HCT116 (cell line): ENCODE data around the gene GABARAP. TPM values are rescaled to one million over a fixed set of nuclear protein-coding genes. Genes with fewer than 3 reads are reported as not detected.

ENCODE experiments used
- ATAC-seq: fragments of 200-7000 bp; cut with Tn5 transposase; 2 replicates; pipeline ENCODE4 v1.9.1; 2020; ENCODE audit warnings: mild to moderate bottlenecking, moderate library complexity
- BruUV-seq: library from RNA; stranded (reverse); fragments of 400-500 nt; replicated peaks from 2 replicates; lab custom pipeline; 2021; lab: Mats Ljungman, UMichigan
- CTCF ChIA-PET: fragments of 300-600 bp; sonication (Branson Sonifier 250); formaldehyde crosslinking; loops from one replicate; lab custom pipeline; 2021; ENCODE audit warnings: antibody characterized with exemption; lab: Charles Lee
- POLR2A ChIA-PET: fragments of 300-600, 350-600 bp; sonication (Branson Sonifier 250); formaldehyde crosslinking; loops from one replicate; lab custom pipeline; 2021; ENCODE audit warnings: antibody characterized with exemption; lab: Charles Lee
- RAD21 ChIA-PET, 2 experiments: fragments of 300-600 bp; sonication (Branson Sonifier 250); formaldehyde crosslinking; loops; one replicate each; lab custom pipeline; 2023; ENCODE audit warnings: low total read pairs in 2 of 2; ENCODE audit not compliant: uncharacterized antibody in 2 of 2, unreplicated experiment in 2 of 2, low non-redundant PET in 1 of 2; lab: Charles Lee
- DNase-seq: peaks from one replicate; pipeline ENCODE4 v3.0.0-alpha.2; 2010; ENCODE audit warnings: low read depth, low spot score
- H2AFZ ChIP-seq: fragments of 200-600 bp; shearing (Covaris generic), sonication (generic); 2 replicates; pipeline ENCODE4 v1.6.1; 2017; ENCODE audit warnings: low read depth, mixed run types, mixed read lengths, antibody characterized with exemption, low read length; ENCODE audit not compliant: poor library complexity, severe bottlenecking
- H3K27ac ChIP-seq: 2 replicates; pipeline ENCODE4 v1.5.1; 2012; ENCODE audit warnings: low read depth, low read length
- H3K27me3 ChIP-seq: fragments of 200-600 bp; sonication (generic); 2 replicates; pipeline ENCODE4 v1.6.1; 2016; ENCODE audit warnings: mixed run types, low read length, mixed read lengths; ENCODE audit not compliant: insufficient read depth
- H3K36me3 ChIP-seq, 2 experiments: fragments of 200-500 bp in 1 of 2; fragments of 200-600 bp in 1 of 2; sonication (Bioruptor generic) in 1 of 2; sonication (generic) in 1 of 2; 2 replicates each; pipeline versions ENCODE4 v1.5.1 to v1.6.1; 2014 to 2016; ENCODE audit warnings: low read length in 2 of 2, inconsistent platforms in 1 of 2, mixed read lengths in 1 of 2, mixed run types in 1 of 2; ENCODE audit not compliant: insufficient read depth in 2 of 2, control insufficient read depth in 1 of 2
- H3K4me1 ChIP-seq, 2 experiments: fragments of 200-600 bp in 1 of 2; sonication (generic) in 1 of 2; 2 replicates each; pipeline versions ENCODE4 v1.5.1 to v1.6.1; 2012 to 2017; ENCODE audit warnings: low read length in 2 of 2, inconsistent platforms in 1 of 2, mild to moderate bottlenecking in 1 of 2, mixed read lengths in 1 of 2, mixed run types in 1 of 2, moderate library complexity in 1 of 2; ENCODE audit not compliant: insufficient read depth in 2 of 2, control insufficient read depth in 1 of 2
- H3K4me2 ChIP-seq: fragments of 200-600 bp; sonication (generic); 2 replicates; pipeline ENCODE4 v1.6.1; 2017; ENCODE audit warnings: mixed run types, low read length, mixed read lengths
- H3K4me3 ChIP-seq, 2 experiments: fragments of 200-600 bp in 1 of 2; sonication (generic) in 1 of 2; replicated peaks in 1 of 2; 2 replicates each; pipeline ENCODE4 v1.5.1; 2011 to 2016; ENCODE audit warnings: low read length in 2 of 2, control low read depth in 1 of 2, low read depth in 1 of 2, mild to moderate bottlenecking in 1 of 2, mixed read lengths in 1 of 2, mixed run types in 1 of 2
- H3K79me2 ChIP-seq: fragments of 200-600 bp; sonication (generic); 2 replicates; pipeline ENCODE4 v1.6.1; 2017; ENCODE audit warnings: mild to moderate bottlenecking, mixed run types, low read length, moderate library complexity, mixed read lengths; ENCODE audit not compliant: insufficient read depth
- H3K9ac ChIP-seq: fragments of 200-600 bp; sonication (generic); 2 replicates; pipeline ENCODE4 v1.6.1; 2016; ENCODE audit warnings: low read length, mixed read lengths
- H3K9me2 ChIP-seq: fragments of 200-600 bp; sonication (generic), shearing (Covaris generic); 2 replicates; pipeline ENCODE4 v1.6.1; 2017; ENCODE audit warnings: mixed run types, mild to moderate bottlenecking, moderate library complexity; ENCODE audit not compliant: insufficient read depth
- H3K9me3 ChIP-seq, 2 experiments: fragments of 200-500 bp in 1 of 2; fragments of 200-600 bp in 1 of 2; sonication (Bioruptor generic) in 1 of 2; sonication (generic) in 1 of 2; 2 replicates each; pipeline ENCODE4 v1.6.1; 2014 to 2017; ENCODE audit warnings: low read length in 2 of 2, mixed read lengths in 2 of 2, inconsistent platforms in 1 of 2, low read depth in 1 of 2, mild to moderate bottlenecking in 1 of 2, mixed run types in 1 of 2, moderate library complexity in 1 of 2; ENCODE audit not compliant: control insufficient read depth in 1 of 2, insufficient read depth in 1 of 2
- H4K20me1 ChIP-seq: fragments of 200-600 bp; sonication (generic), shearing (Covaris generic); 2 replicates; pipeline ENCODE4 v1.6.1; 2017; ENCODE audit warnings: mixed run types, mild to moderate bottlenecking, moderate library complexity; ENCODE audit not compliant: insufficient read depth
- EGR1 ChIP-seq: IDR thresholded peaks from 2 replicates; pipeline ENCODE4 v1.6.1; 2012; ENCODE audit warnings: low read depth
- ELF1 ChIP-seq: IDR thresholded peaks from 2 replicates; pipeline ENCODE4 v1.6.1; 2012; ENCODE audit warnings: low read depth, borderline replicate concordance
- EZH2phosphoT487 ChIP-seq: fragments of 200-600 bp; IDR thresholded peaks from 2 replicates; pipeline ENCODE4 v1.6.1; 2018; ENCODE audit warnings: antibody characterized with exemption, borderline replicate concordance
- FOSL1 ChIP-seq: IDR thresholded peaks from 2 replicates; pipeline ENCODE4 v1.6.1; 2012; ENCODE audit warnings: low read depth
- POLR2A ChIP-seq: IDR thresholded peaks from 2 replicates; pipeline ENCODE4 v1.7.0; 2011; ENCODE audit warnings: borderline replicate concordance; ENCODE audit not compliant: insufficient read depth, insufficient read length; ENCODE audit errors: extremely low read depth
- POLR2AphosphoS5 ChIP-seq: IDR thresholded peaks from 2 replicates; pipeline ENCODE4 v1.6.1; 2011; ENCODE audit warnings: mild to moderate bottlenecking, low read depth, low read length, moderate library complexity
- SIN3A ChIP-seq: IDR thresholded peaks from 2 replicates; pipeline ENCODE4 v1.6.1; 2012; ENCODE audit warnings: low read depth
- SP1 ChIP-seq: IDR thresholded peaks from 2 replicates; pipeline ENCODE4 v1.6.1; 2012; ENCODE audit warnings: low read depth
- SRF ChIP-seq: IDR thresholded peaks from 2 replicates; pipeline ENCODE4 v1.6.1; 2012; ENCODE audit warnings: low read depth
- ZNF274 ChIP-seq: fragments of 200-500 bp; sonication (Bioruptor generic); IDR thresholded peaks from 2 replicates; pipeline ENCODE4 v1.6.1; 2014; ENCODE audit warnings: mild to moderate bottlenecking, low read depth, low read length, inconsistent platforms
- intact Hi-C: fragments of 100-400 bp; cut with micrococcal nuclease; formaldehyde crosslinking; loops from 2 replicates; pipeline ENCODE4 v1.10.0; 2022
- total RNA-seq: library from RNA; stranded (reverse); gene quantifications from one replicate; pipeline ENCODE4 v1.2.1, GENCODE V29; 2021; ENCODE audit not compliant: unreplicated experiment
- TF ChIP-seq, protein P1 (sequence below): IDR thresholded peaks from 2 replicates; pipeline ENCODE4 v1.6.1; 2011; ENCODE audit warnings: mild to moderate bottlenecking, low read length, moderate library complexity; ENCODE audit not compliant: insufficient replicate concordance; ENCODE audit errors: extremely low read depth
- TF ChIP-seq, protein P2 (sequence below): IDR thresholded peaks from 2 replicates; pipeline ENCODE4 v1.6.1; 2012; ENCODE audit warnings: low read depth
- TF ChIP-seq, protein P3 (sequence below), 3 experiments: fragments of 200-600 bp in 1 of 3; sonication (generic) in 1 of 3; IDR thresholded peaks in 2 of 3; conservative IDR thresholded peaks in 1 of 3; 2 replicates each; pipeline ENCODE4 v1.5.1; 2012 to 2017; ENCODE audit warnings: low read depth in 2 of 3, low read length in 2 of 3, antibody characterized with exemption in 1 of 3, borderline replicate concordance in 1 of 3, control low read depth in 1 of 3, mild to moderate bottlenecking in 1 of 3, mixed read lengths in 1 of 3, mixed run types in 1 of 3, moderate library complexity in 1 of 3; ENCODE audit not compliant: insufficient read depth in 1 of 3

The GABARAP gene
- total RNA-seq, 1 experiment from 2014 or later, result 287 TPM

DNA sequence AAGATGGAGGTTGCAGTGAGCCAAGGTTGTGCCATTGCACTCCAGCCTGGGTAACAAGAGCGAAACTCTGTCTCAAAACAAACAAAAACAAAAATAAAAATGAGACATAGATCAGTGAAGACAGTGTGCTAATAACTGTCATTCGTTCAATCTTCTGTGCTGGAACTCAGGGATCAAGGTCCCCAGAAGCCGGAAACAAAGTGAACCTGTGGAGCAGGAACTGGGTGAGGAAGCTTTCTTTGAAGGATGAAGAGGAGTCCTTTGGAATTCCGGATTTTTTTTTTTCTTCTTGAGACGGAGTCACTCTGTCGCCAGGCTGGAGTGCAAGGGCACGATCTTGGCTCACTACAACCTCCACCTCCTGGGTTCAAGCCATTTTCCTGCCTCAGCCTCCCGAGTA, 37.2 kb upstream of the GABARAP start:
- Histone ChIP-seq H3K4me3 (no peak overlapping the region), H3K27me3 (no peaks in the 10 kb centered on the region), H2AFZ (no peak overlapping the region), H3K4me1 (peaks cover 13 to 34% of the 10 kb centered on the region in 2 experiments), H3K4me2 (no peak overlapping the region), H4K20me1 (no peaks in the 10 kb centered on the region), H3K79me2 (no peaks in the 10 kb centered on the region), H3K9me3 (no peaks in the 10 kb centered on the region), H3K9ac (no peak overlapping the region), H3K9me2 (no peaks in the 10 kb centered on the region), H3K27ac (no peak overlapping the region), H3K36me3 (no peaks in the 10 kb centered on the region)
- POLR2A ChIA-PET, result no interaction called here
- intact Hi-C loops, result no loop called here
- ATAC-seq (no peak), DNase-seq (no peak)
- CTCF ChIA-PET, result interaction anchor here (0.7 to 1.3 kb wide), 2 partner anchors 17 to 364 kb away, joined by 3 to 6 read pairs; no protein-coding TSS in a partner anchor
- RAD21 ChIA-PET, result no interaction called here
- no TSS peak for BruUV-seq
- TF ChIP-seq POLR2A (no peak), SIN3A (no peak), EZH2phosphoT487 (no peak), SP1 (no peak), FOSL1 (no peak)
- TF ChIP-seq, protein P1, sequence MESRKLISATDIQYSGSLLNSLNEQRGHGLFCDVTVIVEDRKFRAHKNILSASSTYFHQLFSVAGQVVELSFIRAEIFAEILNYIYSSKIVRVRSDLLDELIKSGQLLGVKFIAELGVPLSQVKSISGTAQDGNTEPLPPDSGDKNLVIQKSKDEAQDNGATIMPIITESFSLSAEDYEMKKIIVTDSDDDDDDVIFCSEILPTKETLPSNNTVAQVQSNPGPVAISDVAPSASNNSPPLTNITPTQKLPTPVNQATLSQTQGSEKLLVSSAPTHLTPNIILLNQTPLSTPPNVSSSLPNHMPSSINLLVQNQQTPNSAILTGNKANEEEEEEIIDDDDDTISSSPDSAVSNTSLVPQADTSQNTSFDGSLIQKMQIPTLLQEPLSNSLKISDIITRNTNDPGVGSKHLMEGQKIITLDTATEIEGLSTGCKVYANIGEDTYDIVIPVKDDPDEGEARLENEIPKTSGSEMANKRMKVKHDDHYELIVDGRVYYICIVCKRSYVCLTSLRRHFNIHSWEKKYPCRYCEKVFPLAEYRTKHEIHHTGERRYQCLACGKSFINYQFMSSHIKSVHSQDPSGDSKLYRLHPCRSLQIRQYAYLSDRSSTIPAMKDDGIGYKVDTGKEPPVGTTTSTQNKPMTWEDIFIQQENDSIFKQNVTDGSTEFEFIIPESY, result no peak

DNA sequence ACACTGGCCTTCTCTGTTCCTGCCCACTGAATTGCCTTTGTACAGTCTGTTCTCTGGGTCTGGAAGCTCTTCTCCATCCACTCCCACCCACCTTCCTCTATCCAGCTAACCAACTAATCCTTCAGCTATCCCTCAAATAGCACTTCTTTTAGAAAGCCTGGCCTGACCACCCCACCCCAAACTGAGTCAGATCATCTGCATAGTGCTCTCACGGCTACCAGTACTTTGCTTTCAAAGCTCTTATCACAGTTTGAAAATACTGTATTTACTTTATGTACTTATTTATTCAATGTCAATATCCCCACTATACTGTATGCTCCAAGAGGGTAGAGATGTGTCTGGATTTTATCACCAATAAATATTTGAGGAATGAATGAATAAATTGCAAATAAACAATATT, 24.5 kb upstream of the GABARAP start:
- Histone ChIP-seq H3K79me2 (peaks cover 5% of the 10 kb centered on the region), H3K27ac (no peak overlapping the region), H3K9me3 (no peaks in the 10 kb centered on the region), H3K9me2 (no peaks in the 10 kb centered on the region), H3K9ac (peak overlapping the region; percentile 22; the same call in 1 of the 2 replicates), H3K36me3 (no peaks in the 10 kb centered on the region), H3K4me3 (no peak overlapping the region), H4K20me1 (no peaks in the 10 kb centered on the region), H2AFZ (no peak overlapping the region), H3K4me2 (peak overlapping the region; percentile 40), H3K4me1 (peaks cover 22 to 48% of the 10 kb centered on the region in 2 experiments), H3K27me3 (no peaks in the 10 kb centered on the region)
- intact Hi-C loops, result loop anchor here (10.0 kb wide), 1 partner anchor 168 kb away; the partner anchor contains the start of genes FGF11 and TMEM102
- ChIA-PET CTCF (interaction anchor here (1.0 to 1.3 kb wide), 2 partner anchors 15 to 52 kb away, joined by 3 to 4 read pairs; partner anchors contain the start of gene SLC2A4), RAD21 (no interaction called here), POLR2A (interaction anchor here (1.0 to 1.1 kb wide), 2 partner anchors 9 to 17 kb away, joined by 3 to 4 read pairs; no protein-coding TSS in a partner anchor)
- BruUV-seq, result no TSS peak
- no peak for DNase-seq
- no peak for ATAC-seq
- TF ChIP-seq, protein P2, sequence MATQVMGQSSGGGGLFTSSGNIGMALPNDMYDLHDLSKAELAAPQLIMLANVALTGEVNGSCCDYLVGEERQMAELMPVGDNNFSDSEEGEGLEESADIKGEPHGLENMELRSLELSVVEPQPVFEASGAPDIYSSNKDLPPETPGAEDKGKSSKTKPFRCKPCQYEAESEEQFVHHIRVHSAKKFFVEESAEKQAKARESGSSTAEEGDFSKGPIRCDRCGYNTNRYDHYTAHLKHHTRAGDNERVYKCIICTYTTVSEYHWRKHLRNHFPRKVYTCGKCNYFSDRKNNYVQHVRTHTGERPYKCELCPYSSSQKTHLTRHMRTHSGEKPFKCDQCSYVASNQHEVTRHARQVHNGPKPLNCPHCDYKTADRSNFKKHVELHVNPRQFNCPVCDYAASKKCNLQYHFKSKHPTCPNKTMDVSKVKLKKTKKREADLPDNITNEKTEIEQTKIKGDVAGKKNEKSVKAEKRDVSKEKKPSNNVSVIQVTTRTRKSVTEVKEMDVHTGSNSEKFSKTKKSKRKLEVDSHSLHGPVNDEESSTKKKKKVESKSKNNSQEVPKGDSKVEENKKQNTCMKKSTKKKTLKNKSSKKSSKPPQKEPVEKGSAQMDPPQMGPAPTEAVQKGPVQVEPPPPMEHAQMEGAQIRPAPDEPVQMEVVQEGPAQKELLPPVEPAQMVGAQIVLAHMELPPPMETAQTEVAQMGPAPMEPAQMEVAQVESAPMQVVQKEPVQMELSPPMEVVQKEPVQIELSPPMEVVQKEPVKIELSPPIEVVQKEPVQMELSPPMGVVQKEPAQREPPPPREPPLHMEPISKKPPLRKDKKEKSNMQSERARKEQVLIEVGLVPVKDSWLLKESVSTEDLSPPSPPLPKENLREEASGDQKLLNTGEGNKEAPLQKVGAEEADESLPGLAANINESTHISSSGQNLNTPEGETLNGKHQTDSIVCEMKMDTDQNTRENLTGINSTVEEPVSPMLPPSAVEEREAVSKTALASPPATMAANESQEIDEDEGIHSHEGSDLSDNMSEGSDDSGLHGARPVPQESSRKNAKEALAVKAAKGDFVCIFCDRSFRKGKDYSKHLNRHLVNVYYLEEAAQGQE, result no peak
- no peak for TF ChIP-seq SRF
- no peak; the same call in 1 of the 2 replicates for TF ChIP-seq SP1
- no peak for TF ChIP-seq ZNF274
- no peak for TF ChIP-seq EGR1
- TF ChIP-seq POLR2AphosphoS5, result no peak
- TF ChIP-seq, protein P3, sequence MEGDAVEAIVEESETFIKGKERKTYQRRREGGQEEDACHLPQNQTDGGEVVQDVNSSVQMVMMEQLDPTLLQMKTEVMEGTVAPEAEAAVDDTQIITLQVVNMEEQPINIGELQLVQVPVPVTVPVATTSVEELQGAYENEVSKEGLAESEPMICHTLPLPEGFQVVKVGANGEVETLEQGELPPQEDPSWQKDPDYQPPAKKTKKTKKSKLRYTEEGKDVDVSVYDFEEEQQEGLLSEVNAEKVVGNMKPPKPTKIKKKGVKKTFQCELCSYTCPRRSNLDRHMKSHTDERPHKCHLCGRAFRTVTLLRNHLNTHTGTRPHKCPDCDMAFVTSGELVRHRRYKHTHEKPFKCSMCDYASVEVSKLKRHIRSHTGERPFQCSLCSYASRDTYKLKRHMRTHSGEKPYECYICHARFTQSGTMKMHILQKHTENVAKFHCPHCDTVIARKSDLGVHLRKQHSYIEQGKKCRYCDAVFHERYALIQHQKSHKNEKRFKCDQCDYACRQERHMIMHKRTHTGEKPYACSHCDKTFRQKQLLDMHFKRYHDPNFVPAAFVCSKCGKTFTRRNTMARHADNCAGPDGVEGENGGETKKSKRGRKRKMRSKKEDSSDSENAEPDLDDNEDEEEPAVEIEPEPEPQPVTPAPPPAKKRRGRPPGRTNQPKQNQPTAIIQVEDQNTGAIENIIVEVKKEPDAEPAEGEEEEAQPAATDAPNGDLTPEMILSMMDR (IDR thresholded peaks at IDR 0.05 in 2 of 3, conservative IDR thresholded peaks at IDR 0.05 in 1 of 3; ENCODE audit: borderline replicate concordance in 1 of 3, insufficient read depth in 1 of 3, low read depth in 2 of 3, low read length in 2 of 3), result no peak
- no peak for TF ChIP-seq ELF1
